Right lobe of liver (tissue), 4 donors: Measurements from ENCODE around the gene ST14.

Experiments used
- CTCF ChIP-seq, 4 donors: fragments of 200-600 bp in 3 of 4; fragments of 450-650 bp in 1 of 4; IDR thresholded peaks; one replicate each; pipeline versions ENCODE4 v1.5.1 to v1.8.0; 2016 to 2022; ENCODE audit warnings: antibody characterized with exemption in 4 of 4, mild to moderate bottlenecking in 2 of 4
- POLR2A ChIP-seq: fragments of 450-650 bp; IDR thresholded peaks from one replicate; pipeline ENCODE4 v1.6.1; 2017; ENCODE audit warnings: antibody characterized with exemption, mild to moderate bottlenecking
- donor health status: DM: no; HTN: no; CAD: no.
- donor health status: DM: no; HTN: no; CAD: no.
- donor health status: DM: no; HTN: yes; CAD: no.

- no peak for TF ChIP-seq CTCF (IDR thresholded peaks at IDR 0.05)
- no peak for TF ChIP-seq POLR2A
These were observed 1.0 kb downstream of the ST14 start for GRCh38 chr11:130160498-130161155.
